ENCODE data around the gene KPNA3.

- TF ChIP-seq, protein P1, sequence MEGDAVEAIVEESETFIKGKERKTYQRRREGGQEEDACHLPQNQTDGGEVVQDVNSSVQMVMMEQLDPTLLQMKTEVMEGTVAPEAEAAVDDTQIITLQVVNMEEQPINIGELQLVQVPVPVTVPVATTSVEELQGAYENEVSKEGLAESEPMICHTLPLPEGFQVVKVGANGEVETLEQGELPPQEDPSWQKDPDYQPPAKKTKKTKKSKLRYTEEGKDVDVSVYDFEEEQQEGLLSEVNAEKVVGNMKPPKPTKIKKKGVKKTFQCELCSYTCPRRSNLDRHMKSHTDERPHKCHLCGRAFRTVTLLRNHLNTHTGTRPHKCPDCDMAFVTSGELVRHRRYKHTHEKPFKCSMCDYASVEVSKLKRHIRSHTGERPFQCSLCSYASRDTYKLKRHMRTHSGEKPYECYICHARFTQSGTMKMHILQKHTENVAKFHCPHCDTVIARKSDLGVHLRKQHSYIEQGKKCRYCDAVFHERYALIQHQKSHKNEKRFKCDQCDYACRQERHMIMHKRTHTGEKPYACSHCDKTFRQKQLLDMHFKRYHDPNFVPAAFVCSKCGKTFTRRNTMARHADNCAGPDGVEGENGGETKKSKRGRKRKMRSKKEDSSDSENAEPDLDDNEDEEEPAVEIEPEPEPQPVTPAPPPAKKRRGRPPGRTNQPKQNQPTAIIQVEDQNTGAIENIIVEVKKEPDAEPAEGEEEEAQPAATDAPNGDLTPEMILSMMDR (IDR thresholded peaks at IDR 0.05; ENCODE audit: poor library complexity, severe bottlenecking): no peak
- TF ChIP-seq EZH2 (IDR thresholded peaks at IDR 0.05; ENCODE audit: borderline replicate concordance, insufficient read depth, low read length, poor library complexity, severe bottlenecking): no peak
- TF ChIP-seq SMC3 (conservative IDR thresholded peaks at IDR 0.05; ENCODE audit: poor library complexity): no peak
- TF ChIP-seq, protein P2, sequence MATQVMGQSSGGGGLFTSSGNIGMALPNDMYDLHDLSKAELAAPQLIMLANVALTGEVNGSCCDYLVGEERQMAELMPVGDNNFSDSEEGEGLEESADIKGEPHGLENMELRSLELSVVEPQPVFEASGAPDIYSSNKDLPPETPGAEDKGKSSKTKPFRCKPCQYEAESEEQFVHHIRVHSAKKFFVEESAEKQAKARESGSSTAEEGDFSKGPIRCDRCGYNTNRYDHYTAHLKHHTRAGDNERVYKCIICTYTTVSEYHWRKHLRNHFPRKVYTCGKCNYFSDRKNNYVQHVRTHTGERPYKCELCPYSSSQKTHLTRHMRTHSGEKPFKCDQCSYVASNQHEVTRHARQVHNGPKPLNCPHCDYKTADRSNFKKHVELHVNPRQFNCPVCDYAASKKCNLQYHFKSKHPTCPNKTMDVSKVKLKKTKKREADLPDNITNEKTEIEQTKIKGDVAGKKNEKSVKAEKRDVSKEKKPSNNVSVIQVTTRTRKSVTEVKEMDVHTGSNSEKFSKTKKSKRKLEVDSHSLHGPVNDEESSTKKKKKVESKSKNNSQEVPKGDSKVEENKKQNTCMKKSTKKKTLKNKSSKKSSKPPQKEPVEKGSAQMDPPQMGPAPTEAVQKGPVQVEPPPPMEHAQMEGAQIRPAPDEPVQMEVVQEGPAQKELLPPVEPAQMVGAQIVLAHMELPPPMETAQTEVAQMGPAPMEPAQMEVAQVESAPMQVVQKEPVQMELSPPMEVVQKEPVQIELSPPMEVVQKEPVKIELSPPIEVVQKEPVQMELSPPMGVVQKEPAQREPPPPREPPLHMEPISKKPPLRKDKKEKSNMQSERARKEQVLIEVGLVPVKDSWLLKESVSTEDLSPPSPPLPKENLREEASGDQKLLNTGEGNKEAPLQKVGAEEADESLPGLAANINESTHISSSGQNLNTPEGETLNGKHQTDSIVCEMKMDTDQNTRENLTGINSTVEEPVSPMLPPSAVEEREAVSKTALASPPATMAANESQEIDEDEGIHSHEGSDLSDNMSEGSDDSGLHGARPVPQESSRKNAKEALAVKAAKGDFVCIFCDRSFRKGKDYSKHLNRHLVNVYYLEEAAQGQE (IDR thresholded peaks at IDR 0.05; ENCODE audit: borderline replicate concordance): no peak
- no peak for TF ChIP-seq POLR2AphosphoS5 (IDR thresholded peaks at IDR 0.05)
- TF ChIP-seq EP300 (conservative IDR thresholded peaks at IDR 0.05; ENCODE audit: poor library complexity, severe bottlenecking): no peak
- no peak for TF ChIP-seq TAF1 (IDR thresholded peaks at IDR 0.05; ENCODE audit: low read depth)
Observed at GRCh38 chr13:49811527-49811908, 19.0 kb upstream of the KPNA3 start.
